HFFc6 (cell line): Measurements from ENCODE around the gene TRMT44. TPM values are rescaled to one million over a fixed set of nuclear protein-coding genes. Genes with fewer than 3 reads are reported as not detected.

Source experiments
- DNase-seq: peaks from one replicate; pipeline ENCODE4 v3.0.0-alpha.2; 2018
- H3K27ac Mint-ChIP-seq: 2 replicates; pipeline ENCODE4 v1.8.0; 2020; ENCODE audit warnings: mild to moderate bottlenecking, mixed read lengths
- H3K27me3 Mint-ChIP-seq: 2 replicates; pipeline ENCODE4 v1.8.0; 2021; ENCODE audit warnings: mild to moderate bottlenecking, moderate library complexity, mixed read lengths; ENCODE audit not compliant: insufficient read depth
- H3K36me3 Mint-ChIP-seq: 2 replicates; pipeline ENCODE4 v1.8.0; 2021; ENCODE audit warnings: low read depth, mixed read lengths
- H3K4me1 Mint-ChIP-seq: 2 replicates; pipeline ENCODE4 v1.8.0; 2020; ENCODE audit warnings: low read depth, mixed read lengths
- H3K4me3 Mint-ChIP-seq: 2 replicates; pipeline ENCODE4 v1.8.0; 2020; ENCODE audit warnings: mild to moderate bottlenecking, moderate library complexity, mixed read lengths
- H3K9me3 Mint-ChIP-seq: 2 replicates; pipeline ENCODE4 v1.8.0; 2020; ENCODE audit warnings: mild to moderate bottlenecking, mixed read lengths
- total RNA-seq, 6 experiments: library from RNA; stranded (reverse); fragmentation: NEBNext Ultra II Directional; extraction: Animal tissue kit (Norgen Biotek cat#: 25700); gene quantifications; 2 replicates in 1 of 6; 3 replicates in 5 of 6; pipeline ENCODE4 v1.2.3, GENCODE V29; 2021
- TF ChIP-seq, protein P1 (sequence below): fragments of 200-600 bp; sonication (generic); IDR thresholded peaks from 2 replicates; pipeline ENCODE4 v1.5.0; 2021; ENCODE audit warnings: antibody characterized with exemption, mild to moderate bottlenecking

TRMT44 gene
- total RNA-seq, 6 experiments from 2014 or later: 8.8 to 10.7 (median 10.0) TPM

DNA sequence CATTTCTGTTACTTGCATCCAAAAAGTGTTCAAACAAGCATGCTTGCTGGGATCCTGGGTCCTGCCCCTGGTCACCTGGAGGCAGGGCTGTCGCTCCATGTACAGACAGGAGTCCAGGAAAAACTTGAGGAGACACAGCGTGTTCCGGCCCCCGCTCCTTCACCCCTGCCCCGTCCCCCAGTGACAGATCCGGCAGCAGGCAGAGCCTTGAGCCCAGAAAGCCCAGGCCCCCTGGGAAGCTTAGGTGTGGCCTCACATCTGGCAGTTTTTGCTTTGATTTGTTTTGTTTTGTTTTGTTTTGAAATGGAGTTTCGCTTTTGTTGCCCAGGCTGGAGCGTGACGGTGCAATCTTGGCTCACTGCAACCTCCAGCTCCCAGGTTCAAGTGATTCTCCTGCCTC, 67.0 kb downstream of the TRMT44 start:
- DNase-seq: no peak

DNA sequence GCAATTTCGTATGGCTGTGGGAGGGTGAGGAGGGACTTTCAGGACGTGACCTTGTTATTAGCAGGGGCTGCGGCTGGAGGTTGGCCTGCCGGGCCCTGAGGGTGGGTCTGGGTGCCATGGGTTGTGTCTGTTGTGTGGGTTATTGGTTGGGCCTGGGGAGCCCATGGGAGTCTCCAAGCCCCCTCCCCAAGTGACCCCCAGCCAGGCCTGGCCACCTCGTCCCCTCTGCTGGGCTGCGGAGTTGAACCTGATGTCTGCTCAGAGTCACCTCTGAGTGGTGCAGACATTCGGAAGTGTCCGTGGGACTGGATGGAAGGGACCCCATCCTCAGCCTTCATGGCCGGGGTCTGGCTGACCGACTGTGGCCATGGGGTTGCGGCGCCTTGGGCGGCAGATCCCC, 67.7 kb downstream of the TRMT44 start:
- no peak for DNase-seq
- Mint-ChIP-seq H3K4me3 (no peak overlapping the region), H3K36me3 (no peaks in the 10 kb centered on the region), H3K27me3 (peaks cover 37% of the 10 kb centered on the region), H3K27ac (no peak overlapping the region), H3K4me1 (peaks cover 12% of the 10 kb centered on the region), H3K9me3 (peaks cover 5% of the 10 kb centered on the region)
- TF ChIP-seq, protein P1, sequence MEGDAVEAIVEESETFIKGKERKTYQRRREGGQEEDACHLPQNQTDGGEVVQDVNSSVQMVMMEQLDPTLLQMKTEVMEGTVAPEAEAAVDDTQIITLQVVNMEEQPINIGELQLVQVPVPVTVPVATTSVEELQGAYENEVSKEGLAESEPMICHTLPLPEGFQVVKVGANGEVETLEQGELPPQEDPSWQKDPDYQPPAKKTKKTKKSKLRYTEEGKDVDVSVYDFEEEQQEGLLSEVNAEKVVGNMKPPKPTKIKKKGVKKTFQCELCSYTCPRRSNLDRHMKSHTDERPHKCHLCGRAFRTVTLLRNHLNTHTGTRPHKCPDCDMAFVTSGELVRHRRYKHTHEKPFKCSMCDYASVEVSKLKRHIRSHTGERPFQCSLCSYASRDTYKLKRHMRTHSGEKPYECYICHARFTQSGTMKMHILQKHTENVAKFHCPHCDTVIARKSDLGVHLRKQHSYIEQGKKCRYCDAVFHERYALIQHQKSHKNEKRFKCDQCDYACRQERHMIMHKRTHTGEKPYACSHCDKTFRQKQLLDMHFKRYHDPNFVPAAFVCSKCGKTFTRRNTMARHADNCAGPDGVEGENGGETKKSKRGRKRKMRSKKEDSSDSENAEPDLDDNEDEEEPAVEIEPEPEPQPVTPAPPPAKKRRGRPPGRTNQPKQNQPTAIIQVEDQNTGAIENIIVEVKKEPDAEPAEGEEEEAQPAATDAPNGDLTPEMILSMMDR: no peak

More for the DNA sequence above, 67.0 kb downstream of the TRMT44 start:
- TF ChIP-seq, protein P1: no peak
- peaks cover 35% of the 10 kb centered on the region for H3K27me3 Mint-ChIP-seq
- no peaks in the 10 kb centered on the region for H3K9me3 Mint-ChIP-seq
- no peaks in the 10 kb centered on the region for H3K36me3 Mint-ChIP-seq
- no peak overlapping the region for H3K4me3 Mint-ChIP-seq
- H3K4me1 Mint-ChIP-seq: peaks cover 12% of the 10 kb centered on the region
- peak overlapping the region; percentile 32; the same call in 1 of the 2 replicates for H3K27ac Mint-ChIP-seq

DNA sequence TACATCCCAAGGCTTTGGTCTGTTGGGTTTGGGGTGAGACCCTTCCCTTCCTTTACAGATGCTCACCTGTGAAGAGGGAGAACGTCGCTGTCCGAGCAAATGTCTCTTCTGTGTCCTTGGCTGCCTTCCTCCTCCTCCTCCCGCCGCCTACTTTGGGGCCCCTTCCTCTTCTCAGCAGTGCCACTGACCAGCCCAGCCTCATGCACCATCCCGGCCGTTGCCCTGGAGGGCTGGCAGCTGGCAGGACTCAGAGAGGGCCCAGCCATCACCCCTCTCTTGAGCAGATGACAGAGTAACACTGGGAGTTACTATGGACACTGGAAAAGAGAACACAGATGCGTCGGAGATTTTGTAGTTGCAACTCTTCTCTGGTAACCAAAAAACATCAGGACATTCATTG, 68.2 kb downstream of the TRMT44 start:
- peaks cover 12% of the 10 kb centered on the region for H3K4me1 Mint-ChIP-seq
- H3K36me3 Mint-ChIP-seq: no peaks in the 10 kb centered on the region
- TF ChIP-seq, protein P1: no peak
- H3K27me3 Mint-ChIP-seq: peaks cover 36% of the 10 kb centered on the region
- H3K27ac Mint-ChIP-seq: no peak overlapping the region
- no peak overlapping the region for H3K4me3 Mint-ChIP-seq
- peaks cover 8% of the 10 kb centered on the region for H3K9me3 Mint-ChIP-seq
- no peak for DNase-seq

DNA sequence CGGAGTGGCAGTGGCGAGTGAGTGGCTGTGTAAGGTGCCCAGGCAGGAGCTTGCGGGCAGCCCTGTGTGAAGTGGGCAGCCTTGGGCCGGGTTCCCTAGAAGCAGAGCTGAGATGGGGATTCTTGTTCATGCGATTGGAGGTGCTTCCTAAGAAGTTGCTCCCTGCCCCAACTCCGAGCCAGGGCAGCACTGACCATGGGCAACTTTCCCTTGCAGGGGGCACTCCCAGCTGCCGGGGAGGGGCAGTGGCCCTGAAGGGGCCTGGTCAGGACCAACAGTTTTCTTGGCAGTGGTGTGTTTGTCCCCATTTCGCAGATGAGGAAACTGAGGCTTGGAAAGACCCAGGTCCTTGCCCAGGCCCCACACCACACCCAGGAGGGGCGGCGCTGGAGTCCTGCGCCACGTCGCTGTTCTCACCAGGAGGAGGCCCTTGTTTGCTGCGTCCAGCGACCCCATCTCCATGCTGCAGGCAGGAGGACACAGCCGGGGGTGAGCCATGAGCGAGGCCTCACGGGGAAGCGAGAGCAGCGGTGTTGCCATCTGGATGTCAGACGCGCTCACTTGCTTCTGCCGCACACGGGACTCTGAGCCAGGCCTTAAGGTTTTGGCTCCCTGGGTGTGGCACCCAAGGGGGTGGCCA, 68.9 kb downstream of the TRMT44 start:
- TF ChIP-seq, protein P1: no peak
- DNase-seq: no peak
- no peak overlapping the region for H3K4me3 Mint-ChIP-seq
- peaks cover 13% of the 10 kb centered on the region for H3K4me1 Mint-ChIP-seq
- no peaks in the 10 kb centered on the region for H3K36me3 Mint-ChIP-seq
- no peak overlapping the region for H3K27ac Mint-ChIP-seq
- peaks cover 30% of the 10 kb centered on the region for H3K27me3 Mint-ChIP-seq
- peaks cover 8% of the 10 kb centered on the region for H3K9me3 Mint-ChIP-seq

DNA sequence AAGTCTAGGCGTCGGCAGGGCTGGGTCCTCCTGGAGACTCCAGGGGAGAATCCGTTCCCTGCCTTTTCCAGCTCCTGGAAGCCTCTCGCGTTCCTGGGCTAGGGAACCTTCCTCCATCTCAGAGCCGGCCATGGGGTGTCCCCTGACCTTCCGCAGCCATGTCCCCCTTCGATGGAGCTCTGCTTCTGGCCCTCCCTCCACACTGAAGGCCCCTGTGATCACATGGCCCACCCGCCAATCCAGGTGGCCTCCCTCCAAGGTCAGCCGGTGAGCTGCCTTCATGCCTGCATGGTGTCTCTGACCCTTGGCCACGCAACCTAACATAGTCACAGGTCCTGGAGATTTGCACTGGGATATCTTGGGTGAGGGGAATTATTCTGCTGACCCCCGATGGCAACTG, 69.6 kb downstream of the TRMT44 start:
- Mint-ChIP-seq H3K9me3 (peaks cover 8% of the 10 kb centered on the region), H3K27ac (no peak overlapping the region), H3K36me3 (no peaks in the 10 kb centered on the region), H3K27me3 (peaks cover 24% of the 10 kb centered on the region), H3K4me1 (peaks cover 20% of the 10 kb centered on the region), H3K4me3 (no peak overlapping the region)
- TF ChIP-seq, protein P1: no peak
- no peak for DNase-seq
